NCI-H1436 treated with DMSO at 0.1 percent for 48 hours (cell line): ENCODE results near the gene SPEM3.

Experiments used
- DNase-seq: peaks from one replicate; lab custom pipeline; 2025; lab: John Stamatoyannopoulos, UW

SPEM3 gene

DNA sequence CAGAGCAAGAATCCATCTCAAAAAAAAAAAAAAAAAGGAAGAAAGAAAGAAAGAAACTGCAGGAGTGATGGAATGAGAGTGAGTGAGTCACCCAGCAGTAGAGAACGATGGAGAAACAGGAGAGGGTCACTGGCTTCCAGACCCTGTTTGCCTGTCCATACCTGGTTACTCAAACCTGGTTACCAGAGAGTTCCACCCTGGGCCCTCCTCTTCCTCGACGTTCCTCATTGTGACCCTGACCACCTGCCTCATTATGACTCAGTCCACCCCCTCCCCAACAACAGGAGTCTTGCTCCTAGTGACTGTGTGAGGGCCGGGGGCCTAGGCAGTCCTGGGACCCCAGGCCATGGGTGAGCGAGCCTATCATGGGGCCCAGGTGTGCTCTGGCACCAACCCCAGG is at the start of gene SPEM3:
SPEM3 (plus strand) TSS at position 301 of the 400 bp plus-strand sequence; CDS start at position 347, 46 bp downstream.
- no peak for DNase-seq

DNA sequence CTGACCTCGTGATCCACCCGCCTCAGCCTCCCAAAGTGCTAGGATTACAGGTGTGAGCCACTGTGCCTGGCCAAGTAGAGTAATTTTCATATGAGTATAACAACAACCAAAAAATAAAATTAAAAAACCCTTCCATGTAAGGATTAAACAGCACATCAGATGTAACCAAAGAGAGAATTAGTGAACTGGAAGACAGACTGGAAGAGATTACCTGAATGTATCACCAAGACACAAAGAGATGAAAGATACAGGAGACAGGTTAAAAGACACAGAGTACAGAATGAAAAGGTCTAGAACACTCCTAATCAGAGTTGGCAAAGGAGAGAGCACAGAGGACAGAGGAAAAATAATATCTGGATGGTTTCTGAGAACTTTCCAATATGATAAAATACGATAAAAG is 49.5 kb upstream of the SPEM3 start:
- DNase-seq = no peak

DNA sequence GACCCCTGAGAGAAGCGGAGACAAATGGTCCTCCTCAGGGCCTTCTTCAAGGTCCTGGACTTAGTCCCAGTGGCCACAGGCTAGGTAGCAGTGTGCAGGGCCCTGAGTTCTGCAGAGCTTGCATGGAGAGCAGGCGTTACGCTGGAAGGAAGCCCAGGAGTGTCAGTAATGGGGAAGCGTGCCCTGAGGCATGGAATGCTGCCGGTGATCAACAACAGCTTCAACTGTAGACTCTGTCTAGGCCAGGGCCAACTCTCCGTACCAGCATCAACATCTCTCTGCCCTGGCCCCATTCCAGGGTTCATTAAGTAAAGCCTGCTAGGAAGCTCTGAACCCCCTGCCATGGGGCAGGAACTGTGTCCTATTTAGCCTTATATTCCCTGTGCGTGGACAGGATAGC is 48.3 kb upstream of the SPEM3 start:
- no peak for DNase-seq

DNA sequence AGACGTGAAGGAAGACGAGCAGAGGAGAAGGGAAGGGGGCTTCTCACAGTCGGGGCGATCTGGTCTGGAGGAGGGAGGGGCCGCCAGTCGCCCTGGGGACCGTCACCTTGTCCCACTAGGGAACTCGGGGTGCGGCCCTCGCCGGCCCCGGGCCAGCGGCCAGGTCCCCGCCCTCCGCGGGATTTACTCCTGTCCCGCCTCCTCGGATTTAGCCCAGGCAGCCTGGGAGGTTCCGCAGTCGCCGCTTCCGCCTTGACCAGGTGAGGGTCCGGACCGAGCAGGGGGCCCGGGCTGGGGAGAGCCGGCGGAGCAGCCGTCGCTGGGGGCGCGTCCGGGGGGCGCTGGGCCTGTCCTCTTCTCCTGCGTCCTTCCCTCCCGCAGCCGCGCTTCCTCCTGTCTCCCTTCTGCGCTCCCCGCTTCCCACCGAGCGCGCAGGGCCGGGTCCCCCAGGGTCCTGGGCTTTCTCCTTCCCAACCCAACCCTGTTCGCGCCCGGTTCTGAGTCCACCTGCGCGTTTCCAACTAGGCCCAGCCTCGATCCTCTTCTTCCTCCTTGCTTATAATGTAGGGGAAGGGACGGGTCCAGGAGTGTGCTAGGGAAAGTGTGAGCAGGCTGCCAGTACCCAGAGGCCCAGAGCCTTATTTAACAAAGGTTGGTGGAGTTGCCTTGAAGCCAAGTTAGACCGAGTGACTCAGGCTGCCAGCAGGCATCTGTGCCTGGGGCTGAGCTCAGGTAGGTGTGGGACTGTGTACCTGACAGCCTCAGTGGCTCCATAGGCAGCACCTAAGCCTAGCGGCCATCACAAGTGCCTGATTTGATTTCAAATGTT is 47.6 kb upstream of the SPEM3 start, which contains the start of gene TNK1:
TNK1 (plus strand) TSS at position 235 of the 829 bp plus-strand sequence. CDS start 1,838 bp downstream, outside the sequence.
- no peak for DNase-seq

DNA sequence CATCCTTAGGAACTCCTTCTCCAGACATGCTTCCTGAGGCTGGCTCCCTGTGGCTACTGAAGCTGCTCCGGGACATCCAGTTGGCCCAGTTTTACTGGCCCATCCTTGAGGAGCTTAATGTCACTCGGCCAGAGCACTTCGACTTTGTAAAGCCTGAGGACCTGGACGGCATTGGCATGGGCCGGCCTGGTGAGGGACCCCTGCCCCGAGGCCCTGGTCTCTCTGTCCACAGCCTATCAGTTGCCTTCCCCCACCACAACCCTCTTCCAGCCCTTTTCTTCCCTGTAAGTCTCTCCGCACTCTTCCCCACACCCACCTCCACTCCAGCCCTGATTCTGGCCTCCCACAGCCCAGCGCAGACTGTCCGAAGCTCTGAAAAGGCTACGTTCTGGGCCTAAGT is 45.8 kb upstream of the SPEM3 start:
- no peak for DNase-seq

DNA sequence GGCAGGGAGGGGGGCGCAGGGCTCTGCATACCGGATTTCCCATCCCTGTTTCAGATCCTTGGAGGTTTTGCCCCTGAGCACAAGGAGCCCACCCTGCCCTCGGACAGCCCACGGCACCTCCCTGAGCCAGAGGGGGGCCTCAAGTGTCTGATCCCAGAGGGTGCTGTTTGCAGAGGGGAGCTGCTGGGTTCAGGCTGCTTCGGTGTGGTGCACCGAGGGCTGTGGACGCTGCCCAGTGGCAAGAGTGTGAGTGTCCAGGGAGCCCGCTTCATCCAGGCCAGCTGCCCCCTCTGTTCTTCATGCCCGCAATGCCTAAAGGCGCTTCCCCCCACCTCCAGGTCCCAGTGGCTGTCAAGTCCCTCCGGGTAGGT is 45.3 kb upstream of the SPEM3 start:
- no peak for DNase-seq

DNA sequence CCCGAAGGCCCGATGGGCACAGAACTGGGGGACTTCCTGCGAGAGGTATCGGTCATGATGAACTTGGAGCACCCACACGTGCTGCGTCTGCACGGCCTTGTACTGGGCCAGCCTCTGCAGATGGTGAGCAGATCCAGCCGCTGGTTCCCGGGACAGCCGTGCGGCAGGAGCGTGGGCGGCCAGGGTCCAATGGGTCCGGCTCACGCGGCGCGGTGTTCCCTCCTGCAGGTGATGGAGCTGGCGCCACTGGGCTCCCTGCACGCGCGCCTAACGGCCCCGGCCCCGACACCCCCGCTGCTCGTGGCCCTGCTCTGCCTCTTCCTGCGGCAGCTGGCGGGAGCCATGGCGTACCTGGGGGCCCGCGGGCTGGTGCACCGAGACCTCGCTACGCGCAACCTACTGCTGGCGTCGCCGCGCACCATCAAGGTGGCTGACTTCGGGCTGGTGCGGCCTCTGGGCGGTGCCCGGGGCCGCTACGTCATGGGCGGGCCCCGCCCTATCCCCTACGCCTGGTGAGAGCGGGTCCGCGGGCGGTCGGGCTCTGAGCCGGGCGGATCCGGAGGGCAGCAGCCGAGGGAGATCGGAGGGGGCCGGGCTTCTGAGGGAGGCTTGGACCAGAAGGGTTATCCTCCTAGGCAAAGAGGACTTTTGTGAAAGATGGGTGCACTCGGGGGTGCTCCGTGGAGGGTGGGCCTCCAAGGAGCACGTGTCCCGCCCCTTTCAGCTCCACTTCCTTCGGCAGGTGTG is 44.7 kb upstream of the SPEM3 start:
- DNase-seq = no peak

DNA sequence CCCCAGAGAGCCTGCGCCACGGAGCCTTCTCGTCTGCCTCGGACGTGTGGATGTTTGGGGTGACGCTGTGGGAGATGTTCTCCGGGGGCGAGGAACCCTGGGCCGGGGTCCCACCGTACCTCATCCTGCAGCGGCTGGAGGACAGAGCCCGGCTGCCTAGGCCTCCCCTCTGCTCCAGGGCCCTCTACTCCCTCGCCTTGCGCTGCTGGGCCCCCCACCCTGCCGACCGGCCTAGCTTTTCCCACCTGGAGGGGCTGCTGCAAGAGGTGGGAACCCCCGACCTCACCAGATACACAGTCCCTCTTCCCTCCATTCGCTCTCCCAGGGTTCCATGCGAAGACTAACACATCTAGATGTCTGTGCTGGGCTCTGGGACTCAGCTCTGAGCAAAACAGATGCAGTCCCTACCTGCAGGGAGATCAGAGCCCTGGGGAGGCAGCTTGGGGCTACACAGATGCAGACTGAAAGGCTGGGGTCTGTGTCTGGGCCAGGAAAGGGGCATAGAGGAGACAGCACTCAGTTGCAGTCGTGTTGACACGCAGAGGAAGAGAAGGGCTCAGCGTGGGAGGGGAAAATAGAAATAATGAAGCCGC is 44.1 kb upstream of the SPEM3 start:
- DNase-seq = no peak

DNA sequence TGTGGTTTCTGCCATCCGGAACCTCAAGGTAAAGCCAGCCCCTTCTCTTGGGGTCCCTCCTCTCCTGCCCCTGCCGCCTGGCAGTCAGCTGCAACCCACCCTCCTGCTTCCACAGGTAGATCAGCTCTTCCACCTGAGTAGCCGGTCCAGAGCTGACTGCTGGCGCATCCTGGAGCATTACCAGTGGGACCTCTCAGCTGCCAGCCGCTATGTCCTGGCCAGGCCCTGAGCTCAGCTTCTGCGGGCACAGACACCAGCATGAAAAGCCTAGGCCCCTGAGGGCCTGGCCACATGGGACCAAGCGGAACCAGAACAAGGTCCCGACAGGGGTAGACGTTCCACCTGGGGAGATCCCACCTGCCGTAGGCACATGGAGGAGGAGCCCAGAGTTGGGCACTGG is 39.8 kb upstream of the SPEM3 start:
- no peak for DNase-seq

DNA sequence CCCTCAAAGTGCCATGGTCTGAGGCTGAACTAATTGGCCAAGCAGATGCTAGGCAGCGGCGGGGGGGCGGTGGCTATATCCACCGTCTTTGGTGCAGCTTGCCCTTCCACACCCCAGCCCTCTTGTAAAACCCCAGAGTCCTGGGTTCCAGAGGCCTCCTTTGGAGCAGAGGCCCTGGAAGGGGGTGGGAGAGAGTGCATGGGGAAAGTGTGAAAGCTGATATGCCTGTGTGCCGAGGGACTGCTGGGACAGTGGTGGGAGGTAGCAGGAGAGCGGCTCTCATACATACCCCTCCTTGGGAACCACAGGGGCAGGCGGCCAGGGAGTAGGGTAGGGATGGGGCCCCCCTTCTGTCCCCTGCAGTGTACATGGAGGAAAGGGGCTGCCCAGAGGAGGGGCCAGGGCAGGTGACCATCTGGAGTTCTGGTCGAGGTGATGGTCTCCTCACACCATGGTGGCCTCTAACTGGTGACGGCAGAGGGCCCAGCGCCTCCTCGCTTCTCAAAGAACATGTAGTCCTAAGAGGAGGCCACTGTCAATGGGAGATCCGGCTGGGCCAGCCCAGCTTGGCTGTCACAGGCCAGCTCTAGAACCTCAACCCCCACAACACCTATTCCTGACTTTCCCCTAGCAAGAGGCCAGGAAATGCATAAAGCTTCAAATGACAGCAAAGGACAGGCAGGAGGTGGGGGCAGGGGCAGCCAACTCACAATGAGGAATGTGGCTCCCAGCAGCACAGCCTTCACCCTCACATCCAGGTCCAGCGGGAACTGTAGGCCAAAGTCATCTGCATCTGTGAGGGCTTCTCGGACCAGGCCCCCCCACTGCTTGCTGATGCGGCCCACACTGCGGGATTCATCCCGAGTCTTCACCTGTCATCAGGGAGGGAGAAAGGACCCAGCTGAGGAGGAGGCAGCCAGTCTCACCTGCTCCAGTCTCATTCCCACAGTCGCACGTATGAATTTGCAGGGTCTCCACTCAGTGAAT is 38.4 kb upstream of the SPEM3 start:
- no peak for DNase-seq

DNA sequence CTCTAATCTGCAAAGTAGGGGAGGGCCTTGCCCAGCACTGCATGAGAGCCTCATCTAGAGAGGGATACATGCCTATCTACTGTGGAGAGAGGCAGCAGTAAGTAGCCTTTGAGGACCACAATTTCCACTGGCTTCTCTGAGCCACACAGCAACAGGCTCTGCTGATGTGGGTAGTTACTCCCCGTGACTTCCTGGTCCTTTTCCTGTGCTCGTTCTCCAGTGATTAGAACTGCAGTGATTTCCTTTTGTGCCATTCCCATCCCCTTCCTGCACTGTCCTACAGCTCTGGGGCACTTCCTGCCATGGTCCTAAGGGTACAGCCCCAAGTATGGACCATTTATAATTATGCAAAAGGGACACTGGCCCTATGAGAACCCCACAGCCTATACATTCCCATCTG is 37.4 kb upstream of the SPEM3 start:
- no peak for DNase-seq

DNA sequence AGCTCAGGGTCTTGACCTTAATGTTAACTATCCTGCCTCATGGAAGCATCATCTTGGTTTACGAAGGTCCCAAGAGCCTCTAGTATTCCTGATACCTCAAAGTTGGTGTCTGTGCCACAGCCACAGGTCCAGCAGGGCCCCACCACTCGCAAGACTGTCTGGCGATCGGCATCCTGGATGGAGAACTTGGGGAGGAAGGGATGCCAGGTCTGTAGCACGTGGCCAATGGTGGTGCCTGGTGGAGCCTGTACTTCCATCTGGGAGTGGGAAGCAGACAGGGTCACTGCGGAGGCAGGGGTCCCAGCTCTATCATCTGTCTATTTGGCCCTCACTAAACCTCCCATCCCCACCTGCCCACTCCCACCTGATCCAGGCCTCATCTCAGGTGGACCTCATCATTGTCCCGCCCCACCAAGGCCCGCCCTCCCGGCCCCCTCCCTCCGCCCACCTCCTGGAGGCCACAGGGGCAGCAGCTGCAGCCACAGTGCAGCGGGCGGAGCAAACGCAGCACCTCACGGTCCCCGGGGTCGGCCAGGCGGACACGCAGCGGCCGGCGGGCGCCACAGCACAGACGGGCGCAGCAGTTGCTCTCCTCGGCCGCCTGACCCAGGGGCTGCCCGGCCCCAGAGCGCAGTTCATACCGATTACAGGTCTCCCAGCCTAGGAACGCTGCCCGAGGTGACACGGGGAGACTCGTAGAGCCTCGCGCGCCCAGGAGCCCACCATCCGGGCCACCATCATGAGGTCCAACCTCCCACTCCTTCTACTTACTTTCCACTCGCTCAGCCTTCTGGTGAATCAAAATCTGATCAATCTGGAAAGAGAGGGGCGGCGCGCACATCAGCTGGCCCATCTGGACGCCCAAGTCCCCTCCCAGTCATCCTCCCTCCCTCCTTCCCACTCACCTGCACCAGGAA is 35.7 kb upstream of the SPEM3 start:
- no peak for DNase-seq

DNA sequence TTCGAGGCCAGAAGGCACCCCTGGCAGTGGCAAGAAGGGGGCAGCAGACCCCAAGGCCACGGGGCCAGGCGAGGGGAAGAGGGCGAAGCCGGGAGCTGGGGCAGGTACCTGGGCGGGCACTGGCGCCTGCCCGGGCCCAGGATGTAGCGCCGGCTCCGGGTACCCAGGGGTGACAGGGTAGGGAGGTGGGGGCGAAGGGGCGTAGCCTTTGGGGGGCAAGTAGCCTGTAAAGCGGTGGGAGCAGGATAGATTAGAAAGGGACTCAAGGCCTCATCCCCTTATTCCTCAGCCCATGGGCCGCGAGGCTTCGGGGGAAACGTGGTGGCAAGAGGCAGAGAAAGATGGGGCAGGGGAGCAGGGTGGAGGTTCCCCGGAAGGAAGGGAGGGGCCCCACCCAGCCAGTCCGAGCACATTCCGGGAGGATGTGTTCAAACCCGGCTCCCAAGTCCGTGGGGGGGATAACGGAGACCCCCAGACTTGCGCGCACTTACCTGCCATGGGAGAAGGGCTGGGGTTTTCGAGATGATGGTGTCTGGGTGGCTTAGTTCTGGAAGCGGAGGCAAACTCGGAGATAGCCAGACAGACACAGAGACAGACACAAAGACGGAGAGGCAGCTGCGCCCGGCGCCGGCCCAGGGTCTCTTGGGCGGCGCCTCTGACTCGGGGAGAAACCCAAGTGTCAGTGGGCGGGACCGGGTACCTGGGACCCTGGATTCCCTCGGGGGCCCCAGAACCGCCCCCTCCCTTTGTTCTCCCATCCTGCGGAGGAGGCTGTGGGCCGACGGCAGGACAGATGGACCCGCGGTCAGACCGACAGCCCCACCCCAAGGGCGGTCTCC is 34.8 kb upstream of the SPEM3 start:
- DNase-seq = no peak

DNA sequence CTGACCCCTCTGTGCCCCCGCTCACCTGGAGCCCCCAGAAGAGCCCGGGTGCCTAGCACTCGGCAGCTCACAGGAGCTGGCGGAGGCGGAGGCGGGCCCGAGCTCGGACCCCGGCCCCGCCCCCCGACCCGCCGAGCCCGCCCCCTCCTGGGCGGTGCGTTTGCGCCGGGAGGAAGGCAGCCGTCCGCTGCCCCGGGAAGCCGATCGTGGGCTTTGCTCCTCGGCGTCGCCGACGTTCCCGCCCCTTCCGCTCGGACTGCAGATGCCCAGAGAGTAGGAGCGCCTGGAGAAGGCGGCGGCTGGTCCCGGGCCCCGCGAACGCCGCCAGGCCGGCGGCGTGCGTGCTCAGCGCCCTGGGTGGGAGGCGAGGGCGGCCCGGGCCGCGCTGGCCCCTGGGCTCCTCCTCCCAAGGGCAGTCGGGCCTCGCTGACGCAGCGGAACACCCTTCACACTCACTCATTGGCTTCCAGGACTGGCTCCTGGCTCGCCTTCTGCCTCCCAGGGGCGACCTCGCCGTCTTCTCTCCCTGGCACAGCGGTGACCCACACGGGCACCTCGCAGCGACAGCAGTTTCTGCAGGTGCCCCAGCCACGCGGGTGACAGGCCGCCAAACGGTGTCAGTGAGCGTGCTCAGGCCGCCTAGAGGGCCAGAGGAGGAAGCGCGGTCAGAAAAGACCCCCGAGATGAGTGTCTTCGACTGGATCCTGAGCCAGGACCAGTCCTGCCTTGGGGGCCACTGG is 34.0 kb upstream of the SPEM3 start, which contains the start of gene PLSCR3:
PLSCR3 (minus strand) TSS at position 74 of the 740 bp plus-strand sequence. CDS start 415 bp downstream, outside the sequence.
- no peak for DNase-seq

DNA sequence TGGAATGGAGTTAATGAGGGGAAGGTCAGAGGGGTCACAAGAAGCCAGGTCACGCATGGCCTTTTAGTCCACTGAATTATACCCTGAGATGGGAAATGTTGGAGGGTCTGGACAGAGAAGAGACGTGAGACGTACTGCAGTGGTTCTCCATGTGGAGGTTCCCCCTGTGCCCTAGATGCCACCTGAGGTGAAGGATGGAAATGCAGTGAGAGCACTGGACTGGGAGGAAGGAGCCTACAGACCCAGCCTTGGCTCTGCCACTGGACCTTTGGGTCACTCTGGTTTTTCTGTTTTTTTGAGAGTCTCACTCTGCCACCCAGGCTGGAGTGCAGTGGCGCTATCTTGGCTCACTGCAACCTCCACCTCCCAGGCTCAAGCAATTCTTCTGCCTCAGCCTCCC is 32.5 kb upstream of the SPEM3 start:
- DNase-seq = no peak

DNA sequence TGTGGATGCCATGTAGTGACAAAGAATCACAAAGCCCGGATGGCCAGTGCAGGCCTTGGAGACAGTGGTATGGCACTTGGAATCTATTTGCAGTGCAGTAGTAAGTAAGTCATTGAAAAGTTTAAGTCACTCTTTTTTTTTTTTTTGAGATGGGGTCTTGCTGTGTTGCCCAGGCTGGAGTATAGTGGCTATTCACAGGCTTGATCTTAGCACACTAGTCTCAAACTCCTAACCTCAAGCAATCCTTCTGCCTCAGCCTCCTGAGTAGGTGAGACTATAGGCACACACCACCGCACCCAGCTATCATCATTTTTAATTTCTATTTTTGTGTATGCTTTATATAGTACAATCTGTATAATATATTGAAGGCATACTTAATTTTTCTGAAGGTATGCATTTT is 30.0 kb upstream of the SPEM3 start:
- no peak for DNase-seq

DNA sequence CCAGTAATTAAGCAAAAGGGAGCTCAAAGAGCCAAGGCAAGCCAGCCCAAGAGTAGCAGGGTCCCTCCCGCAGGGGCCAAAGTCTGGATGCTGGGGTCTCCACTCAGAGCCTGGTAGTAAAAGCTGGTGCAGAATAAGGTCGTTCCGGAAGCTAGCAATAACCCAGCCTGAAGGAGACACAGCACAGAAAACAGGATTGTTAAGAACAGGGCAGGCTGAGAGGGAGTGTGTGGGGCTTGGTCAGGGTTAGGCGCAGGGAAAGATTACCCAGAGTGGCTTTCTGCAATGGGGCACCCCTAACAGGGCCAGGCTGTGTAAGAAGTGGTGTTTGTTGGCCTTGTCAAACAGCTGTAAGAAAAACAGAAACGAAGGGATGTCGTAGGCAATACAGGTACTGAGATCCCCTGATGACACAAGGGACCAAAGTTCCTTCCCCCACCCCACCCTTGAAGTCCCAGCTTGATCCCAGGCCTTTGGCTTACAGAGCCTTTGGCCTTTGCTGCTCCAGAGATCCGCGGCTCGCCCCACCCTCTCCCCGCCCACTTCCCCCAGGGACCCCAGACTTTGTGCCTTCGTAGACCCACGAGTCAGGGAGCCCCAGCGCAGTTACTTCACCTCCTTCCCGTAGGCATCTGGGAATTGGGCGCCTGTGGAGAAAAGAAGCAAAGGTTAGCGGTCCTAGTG is 25.5 kb upstream of the SPEM3 start:
- DNase-seq = no peak

DNA sequence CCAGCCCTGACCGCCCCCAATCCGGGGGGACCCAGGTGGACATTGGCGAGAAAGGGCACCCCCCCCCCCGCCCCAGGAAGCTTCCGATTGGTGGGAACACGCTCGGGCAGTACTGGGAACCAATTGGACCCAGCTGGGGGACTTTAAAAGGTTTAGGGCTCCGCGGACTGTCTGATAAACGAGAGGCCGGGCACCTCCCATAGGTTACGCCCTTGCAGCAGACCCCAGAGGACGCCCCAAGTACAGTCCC is 25.0 kb upstream of the SPEM3 start:
- DNase-seq = no peak
